Cardiac septum (tissue), 1 donor: ENCODE data around the gene ERO1B. TPM values are rescaled to one million over a fixed set of nuclear protein-coding genes. Genes with fewer than 3 reads are reported as not detected.
"Not testable (repeated sequence)": the region's sequence is repeated elsewhere in the genome, so short reads cannot be mapped to it uniquely, and the experiment has no call there.

Source experiments
- DNase-seq: peaks from one replicate; pipeline ENCODE4 v3.0.0-alpha.2; 2020; ENCODE audit warnings: low spot score
- intact Hi-C: fragments of 100-400 bp; cut with DNase I; formaldehyde crosslinking; loops from one replicate; pipeline ENCODE4 v1.14.0; 2022
- long read RNA-seq: library from polyadenylated mRNA; unstranded; transcript quantifications from one replicate; pipeline ENCODE4 v2.0.0, GENCODE V29; 2021
- total RNA-seq: library from RNA; stranded (reverse); fragmentation: NEBNext Ultra II Directional; extraction: Animal tissue kit (Norgen Biotek cat#: 25700); gene quantifications from one replicate; pipeline ENCODE4 v1.2.1, GENCODE V29; 2021
- donor health status: DM: no; HTN: no; CAD: no.

Gene ERO1B, protein sequence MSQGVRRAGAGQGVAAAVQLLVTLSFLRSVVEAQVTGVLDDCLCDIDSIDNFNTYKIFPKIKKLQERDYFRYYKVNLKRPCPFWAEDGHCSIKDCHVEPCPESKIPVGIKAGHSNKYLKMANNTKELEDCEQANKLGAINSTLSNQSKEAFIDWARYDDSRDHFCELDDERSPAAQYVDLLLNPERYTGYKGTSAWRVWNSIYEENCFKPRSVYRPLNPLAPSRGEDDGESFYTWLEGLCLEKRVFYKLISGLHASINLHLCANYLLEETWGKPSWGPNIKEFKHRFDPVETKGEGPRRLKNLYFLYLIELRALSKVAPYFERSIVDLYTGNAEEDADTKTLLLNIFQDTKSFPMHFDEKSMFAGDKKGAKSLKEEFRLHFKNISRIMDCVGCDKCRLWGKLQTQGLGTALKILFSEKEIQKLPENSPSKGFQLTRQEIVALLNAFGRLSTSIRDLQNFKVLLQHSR
- total RNA-seq: 5.8 TPM
- long read RNA-seq, partial matches to known transcripts: 4 of 14 reads
- long read RNA-seq, other reads (novel, unspliced or antisense): 10 of 14 reads

DNA sequence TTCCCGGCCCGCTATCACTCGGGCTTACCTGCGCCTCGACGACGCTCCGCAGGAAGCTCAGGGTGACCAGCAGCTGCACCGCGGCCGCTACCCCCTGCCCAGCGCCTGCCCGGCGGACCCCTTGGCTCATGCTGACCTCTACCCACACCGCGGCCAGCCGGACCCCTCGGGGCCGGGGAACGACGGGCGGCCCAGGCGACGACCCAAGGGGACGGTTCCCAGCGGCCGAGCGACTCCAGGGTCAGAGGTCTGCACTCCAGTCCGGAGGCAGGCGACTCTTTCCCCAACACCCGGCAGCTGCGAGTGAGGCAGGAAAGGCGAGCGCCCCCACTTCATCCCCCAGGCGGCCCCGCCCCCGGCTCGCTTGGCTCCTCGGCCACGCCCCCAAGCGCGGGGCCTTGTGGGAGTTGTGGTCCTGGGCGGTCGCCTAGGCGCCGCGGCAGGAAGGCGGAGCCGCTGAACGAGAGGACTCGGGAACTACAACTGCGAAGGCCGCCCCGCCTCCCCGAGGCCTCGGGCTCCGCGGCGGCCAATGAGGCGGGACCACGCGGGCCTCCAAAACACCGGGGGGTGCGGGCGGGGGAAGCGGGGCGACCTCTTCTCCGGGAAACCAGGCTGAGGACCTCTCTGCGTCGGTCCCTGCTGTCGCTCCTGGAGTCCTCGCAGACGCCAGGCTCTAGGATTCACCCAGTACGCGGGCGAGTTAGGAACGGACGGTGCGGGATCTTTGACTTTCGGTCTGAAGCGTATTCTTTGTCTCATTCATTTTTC lies at the start of gene ERO1B:
TSS of gene ERO1B (minus strand) at position 305 of the 771 bp plus-strand sequence. CDS start at position 130, 175 bp downstream.
- intact Hi-C loops: loop anchor here (5.0 to 10.0 kb wide), 2 partner anchors 140 to 177 kb away; partner anchors contain the start of gene GPR137B
- DNase-seq: peak; percentile 99

DNA sequence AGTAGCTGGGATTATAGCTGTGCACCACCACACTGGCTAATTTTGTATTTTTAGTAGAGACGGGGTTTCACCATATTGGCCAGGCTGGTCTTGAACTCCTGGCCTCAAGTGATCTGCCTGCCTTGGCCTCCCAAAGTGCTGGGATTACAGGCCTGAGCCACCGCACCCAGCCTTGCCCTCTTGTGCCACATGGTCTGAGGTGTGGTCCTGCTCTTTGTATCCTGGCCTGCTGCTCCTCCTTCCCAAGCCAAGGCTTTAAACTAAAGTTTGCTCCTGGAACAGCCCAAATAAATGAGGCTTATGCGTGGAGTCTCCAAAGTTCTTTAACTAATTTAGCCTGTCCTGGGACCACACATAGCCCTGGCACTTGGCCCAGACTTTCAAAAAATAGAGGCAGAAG lies 49.7 kb upstream of the ERO1B start:
- intact Hi-C loops, DNase-seq: not testable (repeated sequence)

DNA sequence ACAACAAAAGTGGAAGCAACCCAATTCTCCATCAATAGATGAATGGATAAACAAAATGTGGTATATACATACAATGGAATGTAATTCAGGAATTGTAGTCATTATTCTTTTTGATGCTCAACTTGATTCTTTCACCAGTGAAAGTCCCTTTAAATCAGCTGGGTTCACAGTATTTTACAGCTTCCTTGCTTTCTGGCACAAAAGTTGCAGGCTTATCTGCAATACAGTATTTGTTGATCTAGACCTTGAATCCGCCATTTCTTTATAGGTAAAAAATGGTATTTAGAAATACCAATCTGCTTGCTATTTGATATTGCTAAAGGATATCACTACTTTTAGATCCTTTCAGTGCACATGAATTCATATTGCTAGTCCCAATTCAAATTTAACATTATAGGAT lies 44.7 kb upstream of the ERO1B start:
- intact Hi-C loops: no loop called here
- DNase-seq: no peak

- DNase-seq: no peak
- intact Hi-C loops: no loop called here
Observed at GRCh38 chr1:236325567-236325966, 43.8 kb upstream of the ERO1B start.

DNA sequence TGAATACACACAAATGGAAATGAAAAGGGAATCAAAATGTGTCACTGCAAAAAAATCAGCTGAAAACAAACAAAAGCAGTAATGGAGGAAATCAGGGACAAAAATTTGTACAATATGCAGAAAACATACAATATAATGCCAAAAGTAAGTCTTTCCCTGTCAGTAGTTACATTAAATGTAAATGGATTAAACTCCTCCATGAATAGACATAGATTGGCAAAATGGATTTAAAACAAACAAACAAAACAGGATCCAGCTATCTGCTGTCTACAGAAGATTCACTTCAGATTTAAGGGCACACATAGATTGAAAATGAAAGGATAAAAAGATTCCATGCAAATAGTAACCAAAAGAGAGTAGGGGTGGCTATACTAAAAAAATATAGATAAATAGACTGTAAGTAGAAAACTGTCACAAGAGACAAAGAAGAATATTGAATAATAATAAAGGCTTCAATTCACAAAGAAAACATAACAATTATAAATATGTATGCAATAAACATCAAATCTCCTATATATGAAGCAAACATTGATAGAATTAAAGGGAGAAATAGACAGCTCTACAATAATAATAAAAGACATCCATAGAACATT lies 42.2 kb upstream of the ERO1B start:
- intact Hi-C loops: no loop called here
- no peak for DNase-seq

- no peak for DNase-seq
- intact Hi-C loops: no loop called here
Observed at GRCh38 chr1:236322566-236323409, 41.0 kb upstream of the ERO1B start.

DNA sequence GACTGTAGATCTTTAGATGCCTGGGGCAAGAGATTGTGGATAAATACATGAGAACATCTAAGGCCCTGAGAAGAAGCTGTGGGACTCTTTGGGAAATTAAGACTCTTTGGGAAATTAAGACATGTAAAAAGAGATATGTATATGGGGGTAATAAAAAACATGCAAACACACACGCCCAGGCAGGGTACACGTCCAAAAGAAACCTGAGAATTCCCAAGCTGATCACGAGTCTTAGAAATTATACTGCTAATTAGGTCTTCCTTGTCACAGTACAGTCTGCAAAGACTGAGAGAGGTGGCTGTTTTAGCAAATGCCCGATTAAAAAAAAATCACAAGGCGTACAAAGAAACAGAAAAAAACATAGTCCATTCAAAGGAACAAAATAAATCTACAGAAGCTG lies 39.3 kb upstream of the ERO1B start:
- no peak for DNase-seq
- intact Hi-C loops: no loop called here

GRCh38 chr1:236320671-236321070 lies 38.9 kb upstream of the ERO1B start:
- intact Hi-C loops: no loop called here
- no peak for DNase-seq

- intact Hi-C loops: no loop called here
- no peak for DNase-seq
Observed at GRCh38 chr1:236320214-236320613, 38.5 kb upstream of the ERO1B start.

DNA sequence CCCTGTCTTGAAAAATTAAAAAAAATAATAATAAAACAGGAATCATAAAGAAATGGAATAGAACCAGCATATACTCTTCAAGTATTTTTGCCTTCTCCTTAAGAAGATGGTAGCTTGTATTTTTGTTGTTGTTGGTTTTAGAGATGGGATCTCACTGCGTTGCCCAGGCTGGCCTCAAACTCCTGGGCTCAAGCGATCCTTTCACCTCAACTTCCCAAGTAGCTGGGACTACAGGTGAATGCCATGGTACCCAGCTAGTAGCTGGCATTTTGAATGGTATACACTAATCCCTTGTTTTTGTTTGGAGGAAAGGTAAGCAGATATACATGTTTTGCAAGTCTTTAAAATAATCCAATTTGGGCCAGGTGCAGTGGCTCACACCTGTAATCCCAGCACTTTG lies 34.7 kb upstream of the ERO1B start:
- no peak for DNase-seq
- intact Hi-C loops: no loop called here

GRCh38 chr1:236315518-236315917 lies 33.8 kb upstream of the ERO1B start:
- DNase-seq: no peak
- intact Hi-C loops: no loop called here

GRCh38 chr1:236315092-236315491 lies 33.3 kb upstream of the ERO1B start:
- intact Hi-C loops: no loop called here
- DNase-seq: no peak

DNA sequence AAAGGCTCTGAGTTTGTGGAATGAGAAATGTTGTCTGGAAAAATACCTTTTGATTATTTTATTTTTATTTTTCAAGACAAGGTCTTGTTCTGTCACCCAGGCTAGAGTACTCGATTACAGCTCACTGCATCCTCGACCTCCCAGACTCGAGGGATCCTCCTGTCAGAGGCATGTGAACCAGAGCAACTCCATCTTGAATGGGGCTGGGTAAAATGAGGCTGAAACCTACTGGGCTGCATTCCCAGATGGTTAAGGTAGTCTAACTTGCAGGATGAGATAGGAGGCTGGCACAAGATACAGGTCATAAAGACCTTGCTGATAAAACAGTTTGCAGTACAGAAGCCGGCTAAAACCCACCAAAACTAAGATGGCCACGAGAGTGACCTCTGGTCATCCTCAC lies 32.3 kb upstream of the ERO1B start:
- DNase-seq, intact Hi-C loops: not testable (repeated sequence)

DNA sequence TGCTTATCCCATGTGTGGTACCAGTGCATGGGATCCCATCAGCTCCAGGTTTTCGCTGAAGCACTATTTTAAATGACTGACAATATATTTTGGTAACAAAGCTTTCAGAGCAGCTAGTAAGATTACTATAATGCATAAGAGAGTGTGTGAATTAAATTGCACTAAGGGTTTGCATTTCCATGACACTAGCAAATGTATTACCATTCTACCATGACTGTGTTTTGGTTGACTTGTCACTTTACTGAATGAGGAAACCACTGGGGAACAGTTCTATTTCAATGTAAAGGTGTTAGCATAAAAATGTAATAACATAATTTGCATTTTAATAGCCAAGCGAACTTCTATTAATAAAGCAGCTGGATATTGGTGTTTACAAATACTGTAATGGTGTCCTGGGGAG lies 31.7 kb upstream of the ERO1B start:
- intact Hi-C loops: no loop called here
- no peak for DNase-seq

- DNase-seq: no peak
- intact Hi-C loops: no loop called here
Observed at GRCh38 chr1:236311040-236311439, 29.3 kb upstream of the ERO1B start.

DNA sequence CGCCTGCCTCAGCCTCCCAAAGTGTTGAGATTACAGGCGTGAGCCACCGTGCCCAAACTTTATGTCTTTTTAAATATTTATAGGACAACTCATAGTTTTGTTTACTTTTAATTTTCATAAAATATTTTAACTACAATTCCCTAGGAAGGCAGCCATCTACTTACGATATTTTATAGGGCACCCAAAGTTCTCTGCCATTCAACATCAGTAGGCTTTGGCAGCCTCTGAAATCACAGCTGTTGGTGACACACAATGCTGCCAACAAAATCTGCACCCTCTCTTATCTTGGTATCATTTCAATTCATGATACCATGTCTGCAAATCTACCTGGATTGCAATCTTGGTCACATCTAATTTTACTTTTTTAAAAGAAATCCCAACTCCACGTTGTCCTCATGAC lies 27.1 kb upstream of the ERO1B start:
- no peak for DNase-seq
- intact Hi-C loops: no loop called here

DNA sequence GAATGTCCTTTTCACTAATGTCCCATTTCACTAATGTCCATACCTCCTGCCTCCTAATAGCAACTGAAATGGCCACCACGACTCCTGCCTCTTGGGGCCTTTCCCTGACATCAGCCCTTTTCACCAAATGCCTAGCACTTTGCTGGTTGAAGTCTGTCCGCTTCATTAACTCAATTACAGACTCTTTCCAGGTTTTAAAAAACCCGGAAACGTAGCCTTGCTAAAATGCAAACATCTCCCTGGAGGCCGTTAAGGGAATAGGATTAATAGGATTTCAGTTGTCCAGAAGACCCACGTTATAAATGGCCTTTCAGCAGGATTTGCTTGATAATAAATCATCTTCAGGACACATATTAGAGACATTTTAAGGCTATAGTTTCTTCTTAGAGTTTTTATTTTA lies 25.7 kb upstream of the ERO1B start:
- intact Hi-C loops: no loop called here
- no peak for DNase-seq

DNA sequence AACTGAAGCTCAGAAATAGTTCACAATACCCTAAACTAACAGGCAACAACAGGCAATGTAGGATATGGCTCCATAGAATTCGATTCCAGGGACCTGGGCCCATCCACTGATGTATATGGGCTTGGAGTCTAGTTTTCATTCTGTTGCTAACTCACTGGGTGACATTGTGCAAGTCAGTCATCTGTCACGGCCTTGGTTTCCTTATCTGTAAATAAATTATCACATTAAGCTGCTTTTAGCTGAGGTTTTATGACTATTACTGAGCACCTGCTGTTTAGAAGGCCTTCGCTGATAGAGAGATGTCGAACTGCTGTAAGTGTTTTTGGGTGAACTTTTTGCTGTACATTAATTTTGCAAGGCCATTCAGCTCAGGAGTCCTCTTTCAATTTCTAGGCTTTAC lies 22.9 kb upstream of the ERO1B start:
- intact Hi-C loops: no loop called here
- no peak for DNase-seq

GRCh38 chr1:236303675-236304074 lies 21.9 kb upstream of the ERO1B start:
- intact Hi-C loops: no loop called here
- no peak for DNase-seq
